Gastroesophageal sphincter (tissue), 3 donors: Measurements from ENCODE around the gene PROM2.

ENCODE experiments used
- EP300 ChIP-seq: sonication (generic); formaldehyde crosslinking; IDR thresholded peaks from one replicate; pipeline ENCODE4 v1.6.1; 2017; ENCODE audit warnings: antibody characterized with exemption, mild to moderate bottlenecking
- POLR2A ChIP-seq, 2 donors: fragments of 450-650 bp; IDR thresholded peaks; one replicate each; pipeline ENCODE4 v1.6.1; 2017; ENCODE audit warnings: antibody characterized with exemption in 2 of 2, mild to moderate bottlenecking in 2 of 2, moderate library complexity in 1 of 2
- POLR2AphosphoS5 ChIP-seq: sonication (generic); formaldehyde crosslinking; IDR thresholded peaks from one replicate; pipeline ENCODE4 v1.6.1; 2017; ENCODE audit warnings: antibody characterized with exemption
- TF ChIP-seq, protein P1 (sequence below), 4 experiments: fragments of 200-600 bp in 2 of 4; fragments of 450-650 bp in 2 of 4; sonication (generic) in 1 of 4; IDR thresholded peaks; one replicate each; pipeline ENCODE4 v1.5.1; 2017 to 2019; ENCODE audit warnings: antibody characterized with exemption in 4 of 4, mild to moderate bottlenecking in 2 of 4, moderate library complexity in 2 of 4

DNA sequence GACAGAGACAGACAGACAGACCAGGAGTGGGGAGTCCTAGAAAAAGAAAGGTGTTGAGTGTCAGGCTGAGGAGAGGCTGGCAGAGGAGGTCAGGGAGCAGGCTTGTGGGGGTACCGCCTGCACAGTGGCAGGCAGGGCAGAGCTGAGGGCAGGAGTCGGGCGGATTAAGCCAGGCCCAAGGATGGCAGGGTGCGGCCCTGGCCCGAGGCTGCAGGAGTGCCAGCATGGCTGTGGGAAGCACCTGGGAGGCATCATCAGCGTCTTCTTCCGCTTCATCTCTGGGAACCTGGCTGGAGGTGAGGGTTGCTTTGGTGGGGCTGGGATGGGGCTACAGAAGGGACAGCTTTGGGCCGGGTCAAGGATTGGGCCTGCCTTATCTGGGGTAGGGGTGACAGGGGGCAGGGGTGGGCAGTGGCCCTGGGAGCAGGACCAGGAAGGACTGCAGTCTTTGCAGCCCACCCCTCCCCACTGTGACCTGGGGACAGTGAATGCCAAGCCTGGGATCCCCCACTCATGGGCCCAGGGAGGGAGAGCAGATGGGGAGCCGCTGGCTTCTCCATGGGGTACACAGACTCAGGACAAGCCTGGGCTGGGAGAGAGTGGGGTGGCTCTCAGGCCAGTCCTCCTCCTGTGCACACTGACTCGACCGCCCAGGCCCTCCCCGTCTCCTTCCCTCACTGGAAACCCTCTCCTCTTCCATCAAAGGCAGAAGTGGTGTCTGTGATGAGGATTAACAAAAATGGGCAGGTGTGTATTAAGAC lies 43.6 kb downstream of the PROM2 start:
- no peak for TF ChIP-seq POLR2A (IDR thresholded peaks at IDR 0.05)
- TF ChIP-seq, protein P1, sequence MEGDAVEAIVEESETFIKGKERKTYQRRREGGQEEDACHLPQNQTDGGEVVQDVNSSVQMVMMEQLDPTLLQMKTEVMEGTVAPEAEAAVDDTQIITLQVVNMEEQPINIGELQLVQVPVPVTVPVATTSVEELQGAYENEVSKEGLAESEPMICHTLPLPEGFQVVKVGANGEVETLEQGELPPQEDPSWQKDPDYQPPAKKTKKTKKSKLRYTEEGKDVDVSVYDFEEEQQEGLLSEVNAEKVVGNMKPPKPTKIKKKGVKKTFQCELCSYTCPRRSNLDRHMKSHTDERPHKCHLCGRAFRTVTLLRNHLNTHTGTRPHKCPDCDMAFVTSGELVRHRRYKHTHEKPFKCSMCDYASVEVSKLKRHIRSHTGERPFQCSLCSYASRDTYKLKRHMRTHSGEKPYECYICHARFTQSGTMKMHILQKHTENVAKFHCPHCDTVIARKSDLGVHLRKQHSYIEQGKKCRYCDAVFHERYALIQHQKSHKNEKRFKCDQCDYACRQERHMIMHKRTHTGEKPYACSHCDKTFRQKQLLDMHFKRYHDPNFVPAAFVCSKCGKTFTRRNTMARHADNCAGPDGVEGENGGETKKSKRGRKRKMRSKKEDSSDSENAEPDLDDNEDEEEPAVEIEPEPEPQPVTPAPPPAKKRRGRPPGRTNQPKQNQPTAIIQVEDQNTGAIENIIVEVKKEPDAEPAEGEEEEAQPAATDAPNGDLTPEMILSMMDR (IDR thresholded peaks at IDR 0.05), result no peak
- TF ChIP-seq EP300, result no peak
- TF ChIP-seq POLR2AphosphoS5, result no peak
